H1 (cell line): ENCODE measurements around the gene MEP1B. TPM values are rescaled to one million over a fixed set of nuclear protein-coding genes. Genes with fewer than 3 reads are reported as not detected.

Source experiments
- CTCF ChIA-PET: fragments of 300-600 bp; sonication (Branson Sonifier 250); formaldehyde crosslinking; loops from one replicate; lab custom pipeline; 2021; ENCODE audit not compliant: partially characterized antibody; lab: Charles Lee
- POLR2A ChIA-PET: fragments of 300-600 bp; sonication (Branson Sonifier 250); formaldehyde crosslinking; loops from one replicate; lab custom pipeline; 2021; ENCODE audit warnings: inconsistent platforms; ENCODE audit not compliant: partially characterized antibody; lab: Charles Lee
- DNase-seq, 2 experiments: peaks; one replicate each; pipeline versions ENCODE4 v3.0.0 to v3.0.0-alpha.2; 2010 to 2022; ENCODE audit warnings: low spot score in 2 of 2, low read depth in 1 of 2, mixed read lengths in 1 of 2
- FAIRE-seq: peaks from 2 replicates; lab custom pipeline; 2011; peaks lifted over from hg19 to GRCh38; lab: Jason Lieb, UNC
- H2AFZ ChIP-seq: 2 replicates; pipeline ENCODE4 v1.8.1; 2012; ENCODE audit warnings: low read length, inconsistent platforms
- H2AK5ac ChIP-seq: 2 replicates; pipeline ENCODE4 v1.6.1; 2013; ENCODE audit warnings: low read depth, low read length
- H2BK120ac ChIP-seq: replicated peaks from 2 replicates; pipeline ENCODE3; 2013; ENCODE audit warnings: low read depth, low read length, inconsistent platforms
- H2BK12ac ChIP-seq: 2 replicates; pipeline ENCODE4 v1.6.1; 2013; ENCODE audit warnings: low read depth, low read length
- H2BK15ac ChIP-seq: 2 replicates; pipeline ENCODE4 v1.6.1; 2013; ENCODE audit warnings: low read length
- H2BK20ac ChIP-seq: 2 replicates; pipeline ENCODE4 v1.6.1; 2013; ENCODE audit warnings: low read length
- H2BK5ac ChIP-seq: 2 replicates; pipeline ENCODE4 v1.6.1; 2013; ENCODE audit warnings: low read depth, low read length
- H3K14ac ChIP-seq: 2 replicates; pipeline ENCODE4 v1.6.1; 2013; ENCODE audit warnings: inconsistent platforms; ENCODE audit not compliant: insufficient read length
- H3K18ac ChIP-seq: 2 replicates; pipeline ENCODE4 v1.6.1; 2013; ENCODE audit warnings: low read length; ENCODE audit errors: extremely low read depth
- H3K23ac ChIP-seq: 2 replicates; pipeline ENCODE4 v1.6.1; 2013; ENCODE audit warnings: inconsistent platforms; ENCODE audit not compliant: insufficient read length
- H3K23me2 ChIP-seq: 2 replicates; pipeline ENCODE4 v1.6.1; 2013; ENCODE audit warnings: low read depth, low read length
- H3K27ac ChIP-seq: 2 replicates; pipeline ENCODE4 v1.6.1; 2011; ENCODE audit warnings: low read depth, low read length, inconsistent platforms
- H3K27me3 ChIP-seq, 4 experiments: replicated peaks in 1 of 4; 1 replicate in 1 of 4; 2 replicates in 3 of 4; pipeline versions ENCODE4 v1.6.1 to v1.8.1; 2011 to 2013; ENCODE audit warnings: low read length in 3 of 4, mild to moderate bottlenecking in 3 of 4, inconsistent platforms in 2 of 4, mixed read lengths in 2 of 4, moderate library complexity in 1 of 4; ENCODE audit not compliant: control insufficient read depth in 3 of 4, insufficient read depth in 3 of 4; ENCODE audit errors: extremely low read depth in 1 of 4
- H3K36me3 ChIP-seq, 4 experiments: 2 replicates each; pipeline versions ENCODE4 v1.6.1 to v1.8.1; 2011 to 2013; ENCODE audit warnings: mild to moderate bottlenecking in 4 of 4, low read length in 3 of 4, moderate library complexity in 2 of 4, control low read depth in 1 of 4, inconsistent platforms in 1 of 4; ENCODE audit not compliant: insufficient read depth in 4 of 4, control insufficient read depth in 2 of 4
- H3K4ac ChIP-seq: replicated peaks from 2 replicates; pipeline ENCODE3; 2013; ENCODE audit warnings: low read length, low read depth, mixed read lengths, inconsistent platforms; ENCODE audit not compliant: insufficient read length
- H3K4me1 ChIP-seq, 4 experiments: replicated peaks in 1 of 4; 1 replicate in 1 of 4; 2 replicates in 3 of 4; pipeline versions ENCODE4 v1.6.1 to v1.8.1; 2011 to 2013; ENCODE audit warnings: low read length in 3 of 4, inconsistent platforms in 2 of 4, mixed read lengths in 1 of 4; ENCODE audit not compliant: insufficient read depth in 4 of 4, control insufficient read depth in 3 of 4
- H3K4me2 ChIP-seq, 2 experiments: 2 replicates each; pipeline versions ENCODE4 v1.6.1 to v1.8.1; 2011 to 2013; ENCODE audit warnings: low read depth in 2 of 2, low read length in 2 of 2, control low read depth in 1 of 2, inconsistent platforms in 1 of 2, mild to moderate bottlenecking in 1 of 2; ENCODE audit not compliant: insufficient read depth in 1 of 2
- H3K4me3 ChIP-seq, 4 experiments: fragments of 200-600, 300-600 bp in 1 of 4; sonication (generic), shearing (Covaris generic), sonication (Bioruptor Twin) in 1 of 4; 2 replicates each; pipeline versions ENCODE4 v1.5.1 to v1.8.1; 2011 to 2016; ENCODE audit warnings: low read length in 4 of 4, low read depth in 3 of 4, control low read depth in 2 of 4, inconsistent platforms in 2 of 4, mild to moderate bottlenecking in 2 of 4, mixed read lengths in 1 of 4, moderate library complexity in 1 of 4; ENCODE audit not compliant: insufficient read depth in 2 of 4; ENCODE audit errors: extremely low read depth in 1 of 4
- H3K56ac ChIP-seq: replicated peaks from 2 replicates; pipeline ENCODE3; 2013; ENCODE audit warnings: low read depth, mild to moderate bottlenecking, mixed read lengths, low read length, inconsistent platforms; ENCODE audit not compliant: insufficient read length
- H3K79me1 ChIP-seq: 2 replicates; pipeline ENCODE4 v1.6.1; 2013; ENCODE audit warnings: low read depth, low read length, control low read depth
- H3K79me2 ChIP-seq, 2 experiments: 2 replicates each; pipeline versions ENCODE4 v1.6.1 to v1.8.1; 2012 to 2013; ENCODE audit warnings: low read length in 2 of 2, mild to moderate bottlenecking in 2 of 2, inconsistent platforms in 1 of 2; ENCODE audit not compliant: insufficient read depth in 2 of 2, control insufficient read depth in 1 of 2
- H3K9ac ChIP-seq, 4 experiments: replicated peaks in 1 of 4; 1 replicate in 1 of 4; 2 replicates in 3 of 4; pipeline versions ENCODE4 v1.6.1 to v1.8.1; 2011 to 2013; ENCODE audit warnings: low read depth in 3 of 4, low read length in 3 of 4, control low read depth in 2 of 4, mild to moderate bottlenecking in 2 of 4, moderate library complexity in 2 of 4, inconsistent platforms in 1 of 4; ENCODE audit errors: extremely low read depth in 1 of 4
- H3K9me3 ChIP-seq, 2 experiments: 2 replicates each; pipeline versions ENCODE4 v1.6.1 to v1.8.1; 2012 to 2013; ENCODE audit warnings: mild to moderate bottlenecking in 2 of 2, moderate library complexity in 2 of 2, control low read depth in 1 of 2, inconsistent platforms in 1 of 2, low read depth in 1 of 2, low read length in 1 of 2, mixed read lengths in 1 of 2; ENCODE audit not compliant: insufficient read depth in 2 of 2
- H4K20me1 ChIP-seq, 2 experiments: replicated peaks in 1 of 2; 2 replicates each; pipeline versions ENCODE3 to v1.8.1; 2011 to 2013; ENCODE audit warnings: inconsistent platforms in 2 of 2, low read length in 2 of 2, mild to moderate bottlenecking in 1 of 2; ENCODE audit not compliant: insufficient read depth in 2 of 2, control insufficient read depth in 1 of 2
- H4K5ac ChIP-seq: 2 replicates; pipeline ENCODE4 v1.6.1; 2013; ENCODE audit warnings: low read length, low read depth, mixed read lengths, inconsistent platforms; ENCODE audit not compliant: insufficient read length
- H4K8ac ChIP-seq: 2 replicates; pipeline ENCODE4 v1.8.0; 2013; ENCODE audit warnings: mild to moderate bottlenecking, moderate library complexity, low read length, inconsistent platforms; ENCODE audit not compliant: insufficient read depth; ENCODE audit errors: extremely low read depth
- H4K91ac ChIP-seq: replicated peaks from 2 replicates; pipeline ENCODE3; 2013; ENCODE audit warnings: low read length, mixed read lengths, inconsistent platforms; ENCODE audit not compliant: insufficient read length
- JUN ChIP-seq: IDR thresholded peaks from 2 replicates; pipeline ENCODE4 v1.6.1; 2011; ENCODE audit warnings: low read depth, mild to moderate bottlenecking, improper control_type of control experiment, low read length
- WGBS, 2 experiments: shearing (Covaris generic) in 1 of 2; methylation state at CpG; one replicate each; pipeline versions ENCODE4 v1.1.6 to v1.1.7; 2013 to 2015; ENCODE audit warnings: low lambda C conversion rate in 2 of 2, mixed read lengths in 2 of 2, inconsistent platforms in 1 of 2, low coverage in 1 of 2, missing lambda C conversion rate in 1 of 2; ENCODE audit not compliant: insufficient replicate concordance in 2 of 2, insufficient coverage in 1 of 2, insufficient read length in 1 of 2; ENCODE audit errors: extremely low coverage in 1 of 2, missing lambda C conversion rate in 1 of 2; 5-methylcytosine and 5-hydroxymethylcytosine counted together
- polyA plus RNA-seq, 7 experiments: library from polyadenylated mRNA; depleted of rRNA in 3 of 7; stranded (reverse) in 5 of 7; unstranded in 2 of 7; fragments of >200 nt in 5 of 7; fragments of 200-250 nt in 2 of 7; gene quantifications; 1 replicate in 5 of 7; 2 replicates in 1 of 7; 4 replicates in 1 of 7; pipeline versions ENCODE4 v1.2.1 to v1.2.3, GENCODE V29; 2011 to 2013; ENCODE audit warnings: missing spikeins in 2 of 7, mixed read lengths in 2 of 7
- total RNA-seq: library from RNA; stranded (reverse); fragmentation: NEBNext Ultra II Directional; extraction: Animal tissue kit (Norgen Biotek cat#: 25700); gene quantifications from 2 replicates; pipeline ENCODE4 v1.2.1, GENCODE V29; 2021

Gene MEP1B
- total and polyA plus RNA-seq, 2 of the 8 experiments (the other 6 are each of a cell fraction or from before 2014, with no cell fraction given) = not detected

GRCh38 chr18:32201948-32202672, 12.3 kb downstream of the MEP1B start:
- Histone ChIP-seq H2AK5ac (no peak overlapping the region), H3K9ac (no peak overlapping the region), H4K91ac (no peak overlapping the region), H3K36me3 (no peaks in the 10 kb centered on the region), H3K4me3 (no peak overlapping the region), H3K4ac (no peak overlapping the region), H3K18ac (no peak overlapping the region), H3K23ac (no peak overlapping the region), H4K5ac (no peak overlapping the region), H2BK12ac (no peak overlapping the region), H2BK120ac (no peak overlapping the region), H2BK20ac (no peak overlapping the region), H3K27ac (no peak overlapping the region), H2BK15ac (no peak overlapping the region), H3K4me2 (no peak overlapping the region), H3K23me2 (no peaks in the 10 kb centered on the region), H3K9me3 (no peaks in the 10 kb centered on the region), H4K8ac (no peak overlapping the region), H3K4me1 (no peaks in the 10 kb centered on the region), H2AFZ (no peak overlapping the region), H3K27me3 (no peaks in the 10 kb centered on the region), H3K79me1 (no peaks in the 10 kb centered on the region), H3K56ac (no peak overlapping the region), H2BK5ac (no peak overlapping the region), H3K79me2 (no peaks in the 10 kb centered on the region), H4K20me1 (no peaks in the 10 kb centered on the region), H3K14ac (no peak overlapping the region)
- CTCF ChIA-PET = interaction anchor here (1.3 kb wide), 1 partner anchor 9 kb away, joined by 6 read pairs; no protein-coding TSS in a partner anchor
- POLR2A ChIA-PET = no interaction called here
- DNase-seq = no peak
- 88% methylated on average over 3 of the region's 3 CpGs; no CpG with 5 or more reads in 1 of the 2 experiments for WGBS, 2 experiments
- no peak for TF ChIP-seq JUN
- FAIRE-seq = no peak
